ENCODE data around the gene PEX12. TPM values are rescaled to one million over a fixed set of nuclear protein-coding genes. Genes with fewer than 3 reads are reported as not detected.

Gene PEX12
- total and polyA plus RNA-seq, 9 of the 15 experiments (the other 6 are each of a cell fraction or from before 2014, with no cell fraction given) = 4.0 to 12.4 (median 6.4) TPM

DNA sequence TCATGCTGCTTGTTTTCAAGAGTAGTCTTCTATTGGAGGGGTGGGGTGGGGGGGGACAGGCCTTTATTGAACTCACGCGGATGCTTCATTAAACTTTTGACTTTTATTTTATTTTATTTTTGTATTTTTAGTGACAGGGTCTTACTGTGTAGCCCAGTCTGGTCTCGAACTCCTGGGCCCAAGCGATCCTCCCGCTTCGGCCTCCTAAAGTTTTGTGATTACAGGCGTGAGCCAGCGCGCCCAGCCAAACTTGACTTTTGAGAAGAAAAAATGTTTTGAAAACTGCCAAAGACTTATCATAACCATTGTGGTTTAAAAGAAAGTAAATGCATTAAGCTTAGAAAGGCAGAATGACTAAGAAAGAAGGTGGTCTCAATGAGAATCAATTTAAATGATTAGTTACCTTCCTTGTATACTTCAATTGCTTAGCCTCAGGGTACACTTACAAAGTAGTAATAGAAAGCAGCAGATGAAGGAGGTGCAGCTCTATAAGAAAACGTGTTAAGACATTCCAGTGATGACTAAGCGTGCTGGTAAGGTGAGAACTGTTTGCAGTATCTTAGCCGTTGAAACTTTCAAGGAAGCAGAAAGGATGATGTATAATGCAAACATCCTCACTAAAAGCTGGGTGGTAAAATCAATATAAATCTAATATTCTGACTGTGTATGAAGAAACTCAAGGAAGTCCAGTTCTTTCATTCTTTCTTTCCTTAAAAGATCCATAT, 10.0 kb upstream of the PEX12 start (continued):
- TF ChIP-seq, protein P1, sequence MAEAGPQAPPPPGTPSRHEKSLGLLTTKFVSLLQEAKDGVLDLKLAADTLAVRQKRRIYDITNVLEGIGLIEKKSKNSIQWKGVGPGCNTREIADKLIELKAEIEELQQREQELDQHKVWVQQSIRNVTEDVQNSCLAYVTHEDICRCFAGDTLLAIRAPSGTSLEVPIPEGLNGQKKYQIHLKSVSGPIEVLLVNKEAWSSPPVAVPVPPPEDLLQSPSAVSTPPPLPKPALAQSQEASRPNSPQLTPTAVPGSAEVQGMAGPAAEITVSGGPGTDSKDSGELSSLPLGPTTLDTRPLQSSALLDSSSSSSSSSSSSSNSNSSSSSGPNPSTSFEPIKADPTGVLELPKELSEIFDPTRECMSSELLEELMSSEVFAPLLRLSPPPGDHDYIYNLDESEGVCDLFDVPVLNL (CRISPR knock-in tag; IDR thresholded peaks at IDR 0.05; ENCODE audit: low read depth) = no peak
- TF ChIP-seq SP2 (IDR thresholded peaks at IDR 0.05; ENCODE audit: extremely low read depth, low read depth, low read length, poor library complexity, severe bottlenecking) (no peak), NFRKB (IDR thresholded peaks at IDR 0.05; ENCODE audit: low read depth) (no peak), POLR2AphosphoS5 (IDR thresholded peaks at IDR 0.05; ENCODE audit: control insufficient read depth, insufficient read depth, low read depth, low read length) (no peak), ZNF263 (CRISPR knock-in tag; IDR thresholded peaks at IDR 0.05; ENCODE audit: borderline replicate concordance) (no peak), MCM5 (IDR thresholded peaks at IDR 0.05; ENCODE audit: low read depth) (no peak), EWSR1 (IDR thresholded peaks at IDR 0.05; ENCODE audit: borderline replicate concordance, low read depth, partially characterized antibody) (no peak), HMG20B (CRISPR knock-in tag; IDR thresholded peaks at IDR 0.05) (no peak), U2AF2 (optimal IDR thresholded peaks at IDR 0.05; ENCODE audit: low read depth, low read length) (no peak), MYC (IDR thresholded peaks at IDR 0.05; ENCODE audit: low read depth, low read length) (peak; percentile 46; the same call in 1 of the 2 replicates), MYC (CRISPR knock-in tag; IDR thresholded peaks at IDR 0.05; ENCODE audit: borderline replicate concordance, low read depth) (no peak)
- TF ChIP-seq, protein P2, sequence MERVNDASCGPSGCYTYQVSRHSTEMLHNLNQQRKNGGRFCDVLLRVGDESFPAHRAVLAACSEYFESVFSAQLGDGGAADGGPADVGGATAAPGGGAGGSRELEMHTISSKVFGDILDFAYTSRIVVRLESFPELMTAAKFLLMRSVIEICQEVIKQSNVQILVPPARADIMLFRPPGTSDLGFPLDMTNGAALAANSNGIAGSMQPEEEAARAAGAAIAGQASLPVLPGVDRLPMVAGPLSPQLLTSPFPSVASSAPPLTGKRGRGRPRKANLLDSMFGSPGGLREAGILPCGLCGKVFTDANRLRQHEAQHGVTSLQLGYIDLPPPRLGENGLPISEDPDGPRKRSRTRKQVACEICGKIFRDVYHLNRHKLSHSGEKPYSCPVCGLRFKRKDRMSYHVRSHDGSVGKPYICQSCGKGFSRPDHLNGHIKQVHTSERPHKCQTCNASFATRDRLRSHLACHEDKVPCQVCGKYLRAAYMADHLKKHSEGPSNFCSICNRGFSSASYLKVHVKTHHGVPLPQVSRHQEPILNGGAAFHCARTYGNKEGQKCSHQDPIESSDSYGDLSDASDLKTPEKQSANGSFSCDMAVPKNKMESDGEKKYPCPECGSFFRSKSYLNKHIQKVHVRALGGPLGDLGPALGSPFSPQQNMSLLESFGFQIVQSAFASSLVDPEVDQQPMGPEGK (CRISPR knock-in tag; IDR thresholded peaks at IDR 0.05; ENCODE audit: borderline replicate concordance) = no peak
- TF ChIP-seq, protein P3, sequence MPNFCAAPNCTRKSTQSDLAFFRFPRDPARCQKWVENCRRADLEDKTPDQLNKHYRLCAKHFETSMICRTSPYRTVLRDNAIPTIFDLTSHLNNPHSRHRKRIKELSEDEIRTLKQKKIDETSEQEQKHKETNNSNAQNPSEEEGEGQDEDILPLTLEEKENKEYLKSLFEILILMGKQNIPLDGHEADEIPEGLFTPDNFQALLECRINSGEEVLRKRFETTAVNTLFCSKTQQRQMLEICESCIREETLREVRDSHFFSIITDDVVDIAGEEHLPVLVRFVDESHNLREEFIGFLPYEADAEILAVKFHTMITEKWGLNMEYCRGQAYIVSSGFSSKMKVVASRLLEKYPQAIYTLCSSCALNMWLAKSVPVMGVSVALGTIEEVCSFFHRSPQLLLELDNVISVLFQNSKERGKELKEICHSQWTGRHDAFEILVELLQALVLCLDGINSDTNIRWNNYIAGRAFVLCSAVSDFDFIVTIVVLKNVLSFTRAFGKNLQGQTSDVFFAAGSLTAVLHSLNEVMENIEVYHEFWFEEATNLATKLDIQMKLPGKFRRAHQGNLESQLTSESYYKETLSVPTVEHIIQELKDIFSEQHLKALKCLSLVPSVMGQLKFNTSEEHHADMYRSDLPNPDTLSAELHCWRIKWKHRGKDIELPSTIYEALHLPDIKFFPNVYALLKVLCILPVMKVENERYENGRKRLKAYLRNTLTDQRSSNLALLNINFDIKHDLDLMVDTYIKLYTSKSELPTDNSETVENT (CRISPR knock-in tag; IDR thresholded peaks at IDR 0.05) = no peak
- TF ChIP-seq, protein P4, sequence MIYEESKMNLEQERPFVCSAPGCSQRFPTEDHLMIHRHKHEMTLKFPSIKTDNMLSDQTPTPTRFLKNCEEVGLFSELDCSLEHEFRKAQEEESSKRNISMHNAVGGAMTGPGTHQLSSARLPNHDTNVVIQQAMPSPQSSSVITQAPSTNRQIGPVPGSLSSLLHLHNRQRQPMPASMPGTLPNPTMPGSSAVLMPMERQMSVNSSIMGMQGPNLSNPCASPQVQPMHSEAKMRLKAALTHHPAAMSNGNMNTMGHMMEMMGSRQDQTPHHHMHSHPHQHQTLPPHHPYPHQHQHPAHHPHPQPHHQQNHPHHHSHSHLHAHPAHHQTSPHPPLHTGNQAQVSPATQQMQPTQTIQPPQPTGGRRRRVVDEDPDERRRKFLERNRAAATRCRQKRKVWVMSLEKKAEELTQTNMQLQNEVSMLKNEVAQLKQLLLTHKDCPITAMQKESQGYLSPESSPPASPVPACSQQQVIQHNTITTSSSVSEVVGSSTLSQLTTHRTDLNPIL (CRISPR knock-in tag; IDR thresholded peaks at IDR 0.05) = no peak
- TF ChIP-seq, protein P5, sequence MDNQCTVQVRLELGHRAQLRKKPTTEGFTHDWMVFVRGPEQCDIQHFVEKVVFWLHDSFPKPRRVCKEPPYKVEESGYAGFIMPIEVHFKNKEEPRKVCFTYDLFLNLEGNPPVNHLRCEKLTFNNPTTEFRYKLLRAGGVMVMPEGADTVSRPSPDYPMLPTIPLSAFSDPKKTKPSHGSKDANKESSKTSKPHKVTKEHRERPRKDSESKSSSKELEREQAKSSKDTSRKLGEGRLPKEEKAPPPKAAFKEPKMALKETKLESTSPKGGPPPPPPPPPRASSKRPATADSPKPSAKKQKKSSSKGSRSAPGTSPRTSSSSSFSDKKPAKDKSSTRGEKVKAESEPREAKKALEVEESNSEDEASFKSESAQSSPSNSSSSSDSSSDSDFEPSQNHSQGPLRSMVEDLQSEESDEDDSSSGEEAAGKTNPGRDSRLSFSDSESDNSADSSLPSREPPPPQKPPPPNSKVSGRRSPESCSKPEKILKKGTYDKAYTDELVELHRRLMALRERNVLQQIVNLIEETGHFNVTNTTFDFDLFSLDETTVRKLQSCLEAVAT (IDR thresholded peaks at IDR 0.05) = peak in 1 of 2 experiments; percentile 82; a peak in 2 of 4 replicates
- TF ChIP-seq, protein P6, sequence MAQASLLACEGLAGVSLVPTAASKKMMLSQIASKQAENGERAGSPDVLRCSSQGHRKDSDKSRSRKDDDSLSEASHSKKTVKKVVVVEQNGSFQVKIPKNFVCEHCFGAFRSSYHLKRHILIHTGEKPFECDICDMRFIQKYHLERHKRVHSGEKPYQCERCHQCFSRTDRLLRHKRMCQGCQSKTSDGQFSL (CRISPR knock-in tag; IDR thresholded peaks at IDR 0.05) = no peak
- TF ChIP-seq, protein P6 (tag; IDR thresholded peaks at IDR 0.05) = 0 out of 4 replicates have a peak, but pooled peaks of 1 of the 2 experiments have one; percentile 27

Data from K562 (cell line).